Measurements from ENCODE around the gene C1QTNF8.

Gene C1QTNF8

GRCh38 chr16:1126044-1126443 lies 30.0 kb upstream of the C1QTNF8 start (continued):
- TF ChIP-seq PATZ1 (CRISPR knock-in tag; IDR thresholded peaks at IDR 0.05; ENCODE audit: borderline replicate concordance) (no peak), ZFP3 (CRISPR knock-in tag; IDR thresholded peaks at IDR 0.05) (no peak), TOX (CRISPR knock-in tag; IDR thresholded peaks at IDR 0.05; ENCODE audit: borderline replicate concordance) (no peak), ZNF565 (CRISPR knock-in tag; conservative IDR thresholded peaks at IDR 0.05; ENCODE audit: low read depth) (no peak), ZNF8 (CRISPR knock-in tag; IDR thresholded peaks at IDR 0.05) (no peak), RARB (CRISPR knock-in tag; IDR thresholded peaks at IDR 0.05) (no peak)

- ATAC-seq = peak; percentile 31
- TF ChIP-seq ZFP3 (CRISPR knock-in tag; IDR thresholded peaks at IDR 0.05) (no peak), ARNTL (CRISPR knock-in tag; IDR thresholded peaks at IDR 0.05; ENCODE audit: borderline replicate concordance, low read depth) (no peak), ZFP30 (CRISPR knock-in tag; IDR thresholded peaks at IDR 0.05) (no peak), CSDC2 (CRISPR knock-in tag; IDR thresholded peaks at IDR 0.05) (no peak), OSR1 (CRISPR knock-in tag; IDR thresholded peaks at IDR 0.05) (no peak), TCF4 (CRISPR knock-in tag; IDR thresholded peaks at IDR 0.05; ENCODE audit: borderline replicate concordance) (no peak), BACH2 (CRISPR knock-in tag; IDR thresholded peaks at IDR 0.05; ENCODE audit: borderline replicate concordance) (no peak), ZC3H10 (CRISPR knock-in tag; IDR thresholded peaks at IDR 0.05) (no peak), ZNF8 (CRISPR knock-in tag; IDR thresholded peaks at IDR 0.05) (no peak), ESRRG (CRISPR knock-in tag; IDR thresholded peaks at IDR 0.05) (no peak), SNAI2 (CRISPR knock-in tag; IDR thresholded peaks at IDR 0.05) (no peak), POU6F1 (CRISPR knock-in tag; IDR thresholded peaks at IDR 0.05; ENCODE audit: borderline replicate concordance, low read depth) (no peak), CREB5 (CRISPR knock-in tag; IDR thresholded peaks at IDR 0.05; ENCODE audit: low read depth) (no peak), TOX (CRISPR knock-in tag; IDR thresholded peaks at IDR 0.05; ENCODE audit: borderline replicate concordance) (no peak), ZNF70 (CRISPR knock-in tag; IDR thresholded peaks at IDR 0.05) (no peak), CSRNP3 (CRISPR knock-in tag; IDR thresholded peaks at IDR 0.05) (no peak), ISL1 (CRISPR knock-in tag; IDR thresholded peaks at IDR 0.05) (no peak), ZNF565 (CRISPR knock-in tag; conservative IDR thresholded peaks at IDR 0.05; ENCODE audit: low read depth) (no peak), TSHZ2 (CRISPR knock-in tag; IDR thresholded peaks at IDR 0.05) (no peak), PPARA (CRISPR knock-in tag; IDR thresholded peaks at IDR 0.05; ENCODE audit: borderline replicate concordance) (no peak)
Observed at GRCh38 chr16:1125471-1125870, 29.4 kb upstream of the C1QTNF8 start.

- ATAC-seq = no peak
- no peak for TF ChIP-seq POU6F1 (CRISPR knock-in tag; IDR thresholded peaks at IDR 0.05; ENCODE audit: borderline replicate concordance, low read depth)
- TF ChIP-seq ARNTL (CRISPR knock-in tag; IDR thresholded peaks at IDR 0.05; ENCODE audit: borderline replicate concordance, low read depth) = no peak
- TF ChIP-seq CREB5 (CRISPR knock-in tag; IDR thresholded peaks at IDR 0.05; ENCODE audit: low read depth) = no peak
- no peak for TF ChIP-seq ZFP30 (CRISPR knock-in tag; IDR thresholded peaks at IDR 0.05)
- no peak for TF ChIP-seq ZC3H10 (CRISPR knock-in tag; IDR thresholded peaks at IDR 0.05)
- TF ChIP-seq RARB (CRISPR knock-in tag; IDR thresholded peaks at IDR 0.05) = no peak
- no peak for TF ChIP-seq TOX (CRISPR knock-in tag; IDR thresholded peaks at IDR 0.05; ENCODE audit: borderline replicate concordance)
- TF ChIP-seq TCF4 (CRISPR knock-in tag; IDR thresholded peaks at IDR 0.05; ENCODE audit: borderline replicate concordance) = no peak
- TF ChIP-seq PPARA (CRISPR knock-in tag; IDR thresholded peaks at IDR 0.05; ENCODE audit: borderline replicate concordance) = no peak
- no peak for TF ChIP-seq ISL1 (CRISPR knock-in tag; IDR thresholded peaks at IDR 0.05)
- TF ChIP-seq CSDC2 (CRISPR knock-in tag; IDR thresholded peaks at IDR 0.05) = no peak
- TF ChIP-seq SNAI2 (CRISPR knock-in tag; IDR thresholded peaks at IDR 0.05) = no peak
- no peak for TF ChIP-seq BACH2 (CRISPR knock-in tag; IDR thresholded peaks at IDR 0.05; ENCODE audit: borderline replicate concordance)
- no peak for TF ChIP-seq PATZ1 (CRISPR knock-in tag; IDR thresholded peaks at IDR 0.05; ENCODE audit: borderline replicate concordance)
Observed at GRCh38 chr16:1124795-1125194, 28.8 kb upstream of the C1QTNF8 start.

Data from SK-N-SH treated with all-trans-retinoic acid at 6 μM for 48 hours (cell line).